RPMI7951 (cell line): ENCODE data around the gene TXNL4B. TPM values are rescaled to one million over a fixed set of nuclear protein-coding genes. Genes with fewer than 3 reads are reported as not detected.

Source experiments
- DNase-seq: peaks from one replicate; pipeline ENCODE4 v3.0.0-alpha.2; 2012; ENCODE audit warnings: low read depth
- total RNA-seq: library from RNA; depleted of rRNA; stranded (reverse); fragments of >200 nt; shearing (Covaris generic); gene quantifications from 2 replicates; pipeline ENCODE4 v1.2.3, GENCODE V29; 2014; rRNA removed

The TXNL4B gene
- 12.6 and 13.2 TPM in 2 replicates for total RNA-seq

GRCh38 chr16:72093448-72094265 is at the start of gene TXNL4B, which contains the start of gene DHX38:
TXNL4B (minus strand) TSS chr16:72093620; CDS start chr16:72090749, 2,871 bp downstream.
DHX38 (plus strand) TSS chr16:72093847; CDS start chr16:72096158, 2,311 bp downstream.
- DNase-seq: peak; percentile 99

- no peak for DNase-seq
These were observed 49.1 kb upstream of the TXNL4B start for GRCh38 chr16:72142476-72142875.

- DNase-seq: no peak
These were observed 46.5 kb upstream of the TXNL4B start for GRCh38 chr16:72139908-72140307.

- DNase-seq: no peak
These were observed 44.7 kb upstream of the TXNL4B start for GRCh38 chr16:72138064-72138572.

- DNase-seq: no peak
These were observed 44.1 kb upstream of the TXNL4B start for GRCh38 chr16:72137380-72138063.

GRCh38 chr16:72134507-72134906 is 41.1 kb upstream of the TXNL4B start:
- DNase-seq: no peak

- DNase-seq: no peak
These were observed 39.3 kb upstream of the TXNL4B start for GRCh38 chr16:72132726-72133125.

- no peak for DNase-seq
These were observed 37.6 kb upstream of the TXNL4B start for GRCh38 chr16:72131036-72131435.

GRCh38 chr16:72129976-72130656 is 36.7 kb upstream of the TXNL4B start:
- no peak for DNase-seq

GRCh38 chr16:72128701-72129100 is 35.3 kb upstream of the TXNL4B start:
- no peak for DNase-seq

GRCh38 chr16:72126429-72126765 is 33.0 kb upstream of the TXNL4B start:
- DNase-seq: no peak

- no peak for DNase-seq
These were observed 32.4 kb upstream of the TXNL4B start for GRCh38 chr16:72125635-72126428.

- DNase-seq: peak; percentile 68
These were observed 31.6 kb upstream of the TXNL4B start for GRCh38 chr16:72124761-72125634.

- no peak for DNase-seq
These were observed 30.7 kb upstream of the TXNL4B start for GRCh38 chr16:72124148-72124547.

GRCh38 chr16:72123426-72123825 is 30.0 kb upstream of the TXNL4B start:
- DNase-seq: no peak

GRCh38 chr16:72122916-72123315 is 29.5 kb upstream of the TXNL4B start:
- DNase-seq: no peak

- DNase-seq: no peak
These were observed 28.9 kb upstream of the TXNL4B start for GRCh38 chr16:72122308-72122707.

- DNase-seq: no peak
These were observed 26.6 kb upstream of the TXNL4B start for GRCh38 chr16:72120026-72120425.

GRCh38 chr16:72113616-72113945 is 20.2 kb upstream of the TXNL4B start:
- no peak for DNase-seq

- no peak for DNase-seq
These were observed 19.6 kb upstream of the TXNL4B start for GRCh38 chr16:72112906-72113615.
